Epithelial cell of proximal tubule (primary cell): ENCODE data around the gene ZNF506. TPM values are rescaled to one million over a fixed set of nuclear protein-coding genes. Genes with fewer than 3 reads are reported as not detected.
"Not testable (repeated sequence)": the region's sequence is repeated elsewhere in the genome, so short reads cannot be mapped to it uniquely, and the experiment has no call there.

Experiments
- DNase-seq: peaks from one replicate; pipeline ENCODE4 v3.0.0-alpha.2; 2011; ENCODE audit warnings: low read depth
- H3K4me3 ChIP-seq: 2 replicates; pipeline ENCODE4 v1.5.1; 2011; ENCODE audit warnings: low read depth, mild to moderate bottlenecking, low read length
- CTCF ChIP-seq: conservative IDR thresholded peaks from 2 replicates; pipeline ENCODE4 v1.5.1; 2012; ENCODE audit warnings: low read depth, mild to moderate bottlenecking, low read length
- total RNA-seq: library from RNA; depleted of rRNA; stranded (reverse); fragments of >200 nt; gene quantifications from 2 replicates; pipeline ENCODE4 v1.2.3, GENCODE V29; 2015

Gene ZNF506
- total RNA-seq, 1 donor from 2014 or later: 10.4 TPM

- no peak for TF ChIP-seq CTCF
- DNase-seq: no peak
- no peak overlapping the region for H3K4me3 ChIP-seq
These were observed 27.5 kb upstream of the ZNF506 start for GRCh38 chr19:19849056-19849455.

- no peak for DNase-seq
- TF ChIP-seq CTCF: no peak
- H3K4me3 ChIP-seq: no peak overlapping the region
These were observed 26.2 kb upstream of the ZNF506 start for GRCh38 chr19:19847781-19848180.

GRCh38 chr19:19835560-19836038 lies 14.0 kb upstream of the ZNF506 start:
- no peak for TF ChIP-seq CTCF
- H3K4me3 ChIP-seq: no peak overlapping the region
- DNase-seq: no peak

GRCh38 chr19:19826875-19827274 lies 5.3 kb upstream of the ZNF506 start:
- TF ChIP-seq CTCF: no peak
- H3K4me3 ChIP-seq: no peak overlapping the region
- DNase-seq: no peak

- no peak overlapping the region for H3K4me3 ChIP-seq
- no peak for DNase-seq
- TF ChIP-seq CTCF: no peak
These were observed 2.4 kb upstream of the ZNF506 start for GRCh38 chr19:19823916-19824315.

- peak overlapping the region; percentile 94 for H3K4me3 ChIP-seq
- DNase-seq: not testable (repeated sequence)
These were observed 426 bp upstream of the ZNF506 start for GRCh38 chr19:19821976-19822375.

- peak overlapping the region; percentile 94 for H3K4me3 ChIP-seq
- no peak for DNase-seq
- no peak for TF ChIP-seq CTCF
These were observed 703 bp downstream of the ZNF506 start for GRCh38 chr19:19820774-19821320.
